GM11168 (cell line): Measurements from ENCODE around the gene SCNN1G.

Experiments used
- in situ Hi-C: fragments of 300-500 bp; cut with MboI; formaldehyde crosslinking; loops from one replicate; pipeline ENCODE4 v1.12.0; 2022; ENCODE audit warnings: low sequenced_read_pairs; ENCODE audit not compliant: unreplicated experiment

The SCNN1G gene

DNA sequence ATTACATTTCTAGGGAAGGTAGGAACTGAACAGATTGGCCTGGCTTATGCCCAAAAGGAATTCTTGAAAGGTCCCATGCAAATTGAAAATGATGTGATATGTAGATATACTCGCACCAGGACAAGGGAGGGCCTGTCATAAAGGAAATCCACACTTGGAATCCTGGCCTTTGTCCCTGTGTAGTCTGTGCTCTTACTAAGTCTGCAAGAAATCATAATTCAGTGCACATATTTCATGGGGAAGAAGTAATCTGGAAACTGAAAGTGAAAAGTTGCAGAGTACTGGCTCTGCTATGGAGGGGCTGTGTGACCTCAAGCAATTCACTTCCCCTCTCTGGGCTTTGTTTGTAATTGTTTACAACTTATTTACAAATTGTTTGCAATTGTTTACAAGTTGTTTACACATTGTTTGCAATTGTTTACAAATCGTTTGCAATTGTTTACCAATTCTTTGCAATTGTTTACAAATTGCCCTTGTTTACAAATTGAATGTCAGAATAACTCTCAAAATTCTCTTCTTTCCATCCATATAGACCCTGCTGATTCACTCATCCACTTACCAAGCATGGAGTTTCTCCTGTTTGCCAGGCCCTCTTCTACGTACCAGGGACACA, 12.9 kb downstream of the SCNN1G start:
- in situ Hi-C loops: no loop called here

DNA sequence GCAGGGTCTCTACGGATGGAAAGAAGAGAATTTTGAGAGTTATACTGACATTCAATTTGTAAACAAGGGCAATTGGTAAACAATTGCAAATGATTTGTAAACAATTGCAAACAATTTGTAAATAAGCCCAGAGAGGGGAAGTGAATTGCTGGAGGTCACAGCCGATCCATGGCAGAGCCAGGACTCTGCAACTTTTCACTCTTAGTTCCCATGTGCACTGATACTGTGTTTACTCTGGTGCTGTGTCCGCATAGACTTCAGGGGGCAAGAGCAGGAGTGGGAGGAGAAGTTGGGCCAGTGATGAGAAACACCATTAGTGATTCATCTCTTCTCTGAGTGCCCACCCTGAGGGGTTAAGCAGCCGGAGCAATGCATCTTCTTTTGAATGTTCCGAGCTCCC, 14.0 kb downstream of the SCNN1G start:
- in situ Hi-C loops: no loop called here

DNA sequence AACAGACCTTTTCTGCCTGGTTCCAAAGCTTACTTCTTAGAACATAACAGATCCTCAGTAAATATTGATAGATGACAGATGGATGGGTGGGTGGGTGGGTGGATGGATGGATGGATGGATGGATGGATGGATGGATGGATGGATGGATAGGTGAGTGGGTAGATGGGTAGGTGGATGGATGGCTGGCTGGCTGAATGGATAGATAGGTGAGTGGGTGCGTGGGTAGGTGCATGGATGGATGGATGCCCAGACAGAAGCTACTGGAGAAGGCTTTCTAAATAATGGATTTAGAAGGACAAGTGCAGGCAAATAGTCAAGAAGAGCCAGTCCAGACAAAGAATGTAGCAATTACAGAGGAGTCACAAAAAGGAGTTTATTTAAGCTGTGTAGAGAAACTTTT, 19.6 kb downstream of the SCNN1G start:
- in situ Hi-C loops: no loop called here

DNA sequence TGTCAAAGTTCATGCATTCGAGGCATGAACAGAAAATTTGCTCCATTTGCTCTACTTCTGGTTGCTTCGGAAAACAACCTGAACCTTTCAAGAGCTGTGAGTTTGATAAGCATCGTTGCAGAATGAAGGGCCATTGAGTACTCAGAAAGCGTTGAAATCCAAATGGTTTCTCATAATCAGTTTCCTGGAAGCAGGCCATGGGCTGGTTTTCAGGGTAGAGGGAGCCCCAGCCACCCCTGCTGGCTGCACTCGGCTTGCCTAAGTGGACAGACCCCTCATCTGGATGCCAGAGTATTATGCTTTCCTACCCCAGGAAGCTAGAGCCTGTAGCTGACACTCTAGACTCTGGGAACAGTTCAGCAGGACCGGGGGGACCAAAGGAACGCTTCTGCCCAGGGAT, 24.4 kb downstream of the SCNN1G start:
- in situ Hi-C loops: no loop called here

DNA sequence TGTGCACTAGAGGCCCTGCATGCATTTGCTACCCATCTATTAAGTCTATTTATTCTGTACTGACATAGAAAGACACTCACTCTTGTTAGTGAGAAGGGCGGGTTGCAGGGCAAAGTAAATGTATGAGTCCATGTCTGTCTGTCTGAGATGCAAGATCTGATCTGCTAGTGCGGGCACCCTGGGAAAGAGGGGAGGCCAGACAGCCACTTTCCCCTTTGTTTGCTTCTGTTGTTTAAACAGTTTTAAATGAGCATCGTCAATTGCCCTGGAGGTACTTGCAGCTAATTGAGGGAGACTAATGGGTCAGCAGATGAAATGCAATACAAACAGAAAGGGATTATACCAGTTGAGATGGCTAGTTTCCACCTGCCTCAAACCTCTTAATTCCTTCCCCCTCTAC, 24.9 kb downstream of the SCNN1G start:
- in situ Hi-C loops: no loop called here

DNA sequence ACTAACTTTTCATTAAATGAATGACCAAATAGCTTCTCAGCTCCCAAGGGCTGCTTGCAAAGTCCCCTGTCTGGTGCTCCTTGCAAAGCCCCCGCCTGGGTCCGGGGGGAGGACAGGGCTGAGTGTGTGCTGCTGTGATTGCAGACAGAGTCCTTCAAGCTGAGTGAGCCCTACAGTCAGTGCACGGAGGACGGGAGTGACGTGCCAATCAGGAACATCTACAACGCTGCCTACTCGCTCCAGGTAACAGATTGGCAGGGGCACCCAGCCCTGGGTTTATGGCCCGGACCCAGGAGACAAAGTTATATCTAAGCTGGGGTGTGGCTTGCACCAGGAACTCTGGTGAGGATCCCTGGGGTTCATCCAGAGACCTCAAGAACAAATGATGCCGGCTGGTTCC, 27.1 kb downstream of the SCNN1G start:
- in situ Hi-C loops: no loop called here

DNA sequence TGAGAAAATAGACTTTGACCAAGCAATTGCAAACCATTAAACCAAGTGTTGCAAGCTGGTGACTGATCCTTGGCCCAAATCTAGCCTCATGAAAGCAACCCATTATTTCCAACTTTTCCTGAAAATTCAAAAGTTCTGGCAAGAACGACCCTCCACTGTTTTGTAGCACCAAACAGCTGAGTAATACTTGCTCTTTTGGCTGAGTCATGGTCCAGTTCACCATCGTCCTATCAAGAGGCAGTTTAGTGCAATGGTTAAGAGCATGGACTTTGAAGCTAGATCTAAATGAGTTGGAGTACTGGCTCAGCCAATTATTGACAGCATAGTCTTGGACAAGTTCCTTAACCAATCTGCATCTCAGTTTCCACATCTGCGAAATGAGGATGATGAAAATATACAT, 31.3 kb downstream of the SCNN1G start:
- in situ Hi-C loops: no loop called here

DNA sequence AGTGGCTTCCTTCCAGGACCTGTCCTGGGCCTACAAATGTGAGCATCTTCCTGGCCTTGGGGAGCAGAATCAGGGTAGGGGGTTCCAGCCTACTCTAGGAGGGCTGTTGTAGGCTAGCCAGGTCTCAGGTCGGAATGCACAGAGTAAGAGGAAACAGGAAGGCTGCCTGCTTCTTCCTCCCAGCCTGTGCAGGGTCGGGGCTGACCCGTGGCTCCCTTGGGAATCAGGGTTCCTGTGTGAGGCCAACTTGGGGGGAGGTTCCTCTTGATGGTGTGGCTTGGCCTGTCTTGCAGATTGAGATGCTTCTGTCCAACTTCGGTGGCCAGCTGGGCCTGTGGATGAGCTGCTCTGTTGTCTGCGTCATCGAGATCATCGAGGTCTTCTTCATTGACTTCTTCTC, 32.3 kb downstream of the SCNN1G start:
- in situ Hi-C loops: no loop called here

- in situ Hi-C loops: no loop called here
These were observed 32.9 kb downstream of the SCNN1G start for GRCh38 chr16:23215435-23215834.

- in situ Hi-C loops: no loop called here
These were observed 34.2 kb downstream of the SCNN1G start for GRCh38 chr16:23216658-23217246.

GRCh38 chr16:23217646-23218045, 35.1 kb downstream of the SCNN1G start:
- in situ Hi-C loops: no loop called here

GRCh38 chr16:23222929-23223328, 40.4 kb downstream of the SCNN1G start:
- in situ Hi-C loops: no loop called here

DNA sequence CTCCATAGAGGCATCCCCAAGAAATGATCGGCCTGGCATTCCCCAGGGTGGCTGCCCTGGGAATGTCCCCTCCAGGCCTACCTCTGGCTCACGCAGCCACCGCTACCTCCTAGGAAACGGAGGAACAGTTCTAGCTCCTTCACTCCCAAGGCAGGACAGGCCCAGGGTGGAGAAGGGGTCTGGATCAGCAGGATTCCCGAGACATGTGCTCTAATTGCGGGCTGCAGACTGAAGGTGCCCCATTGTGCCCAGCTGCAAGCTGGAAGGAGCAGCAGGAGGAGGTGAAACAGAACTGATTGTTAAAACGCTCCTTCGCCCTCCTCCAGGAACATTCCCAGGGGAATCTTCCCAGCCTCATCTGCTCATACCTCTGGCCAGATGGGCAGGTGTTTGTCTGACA, 40.8 kb downstream of the SCNN1G start:
- in situ Hi-C loops: no loop called here

DNA sequence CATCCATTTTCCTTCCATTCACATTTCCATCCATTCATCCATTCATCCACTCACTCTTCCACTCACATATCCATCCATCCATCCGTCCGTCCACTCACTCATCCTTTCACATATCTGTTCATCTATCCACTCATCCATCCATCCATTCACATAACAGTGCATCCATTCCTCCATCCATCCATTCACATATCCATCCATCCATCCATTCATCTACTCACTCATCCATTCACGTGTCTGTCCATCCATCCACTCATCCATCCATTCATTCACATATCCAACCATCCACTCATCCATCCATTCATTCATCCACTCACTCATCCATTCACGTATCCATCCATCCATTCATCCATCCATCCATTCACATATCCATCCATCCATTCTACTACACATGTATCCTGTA, 42.6 kb downstream of the SCNN1G start:
- in situ Hi-C loops: no loop called here

DNA sequence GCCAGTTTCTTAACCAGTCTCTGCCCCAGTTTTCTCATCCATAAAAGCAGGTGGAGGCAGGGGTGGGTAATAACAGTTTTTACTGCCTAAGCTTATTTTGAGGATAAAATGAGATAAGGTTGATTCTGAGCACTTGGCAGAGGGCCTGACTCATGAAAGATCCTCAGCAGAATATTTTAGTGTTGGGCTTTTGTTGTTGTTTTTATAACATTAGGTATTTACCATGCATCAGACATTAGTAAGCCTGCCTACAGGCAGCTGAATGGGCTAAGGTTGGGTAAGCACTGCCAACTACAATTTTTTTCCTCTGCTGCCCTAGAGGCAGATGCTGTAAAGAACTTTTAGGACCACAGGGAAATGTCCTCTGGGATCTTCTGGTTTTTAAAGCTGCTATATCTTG, 43.1 kb downstream of the SCNN1G start:
- in situ Hi-C loops: no loop called here

GRCh38 chr16:23227529-23227928, 45.0 kb downstream of the SCNN1G start:
- in situ Hi-C loops: no loop called here

DNA sequence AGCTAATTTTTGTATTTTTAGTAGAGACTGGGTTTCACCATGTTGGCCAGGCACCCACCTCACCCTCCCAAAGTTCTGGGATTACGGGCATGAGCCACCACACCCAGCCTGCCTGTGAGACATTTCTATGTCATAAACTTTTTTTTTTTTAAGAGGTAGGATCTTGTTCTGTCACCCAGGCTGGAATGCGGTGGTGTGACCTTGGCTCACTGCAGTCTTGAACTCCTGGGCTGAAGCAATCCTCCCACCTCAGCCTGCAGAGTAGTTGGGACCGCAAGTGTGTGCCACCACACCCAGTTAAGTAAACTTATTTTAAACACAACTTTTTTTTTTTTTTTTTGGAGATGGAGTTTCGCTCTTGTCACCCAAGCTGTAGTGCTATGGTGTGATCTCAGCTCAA, 47.2 kb downstream of the SCNN1G start:
- in situ Hi-C loops: no loop called here

DNA sequence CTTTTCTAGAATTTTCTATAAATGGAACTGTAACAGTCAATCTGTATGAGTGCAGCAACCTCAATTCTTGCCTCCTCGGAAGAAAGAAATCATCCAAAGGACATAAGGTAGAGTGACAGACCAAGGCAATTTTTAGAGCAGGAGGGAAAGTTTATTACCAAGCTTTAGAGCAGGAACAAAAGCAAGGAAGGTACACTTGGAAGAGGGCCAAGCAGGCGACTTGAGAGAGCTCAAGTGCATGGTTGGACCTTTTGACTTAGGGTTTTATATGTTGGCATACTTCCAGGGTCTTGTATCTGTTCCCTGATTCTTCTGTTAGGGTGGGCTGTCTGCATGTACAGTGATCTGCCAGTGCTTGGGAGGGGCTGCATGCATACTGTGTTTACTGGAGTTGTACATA, 50.3 kb downstream of the SCNN1G start:
- in situ Hi-C loops: no loop called here

- in situ Hi-C loops: no loop called here
These were observed 52.6 kb downstream of the SCNN1G start for GRCh38 chr16:23235176-23235575.

- in situ Hi-C loops: no loop called here
These were observed 54.4 kb downstream of the SCNN1G start for GRCh38 chr16:23236983-23237382.

GRCh38 chr16:23240994-23241393, 58.4 kb downstream of the SCNN1G start:
- in situ Hi-C loops: no loop called here

DNA sequence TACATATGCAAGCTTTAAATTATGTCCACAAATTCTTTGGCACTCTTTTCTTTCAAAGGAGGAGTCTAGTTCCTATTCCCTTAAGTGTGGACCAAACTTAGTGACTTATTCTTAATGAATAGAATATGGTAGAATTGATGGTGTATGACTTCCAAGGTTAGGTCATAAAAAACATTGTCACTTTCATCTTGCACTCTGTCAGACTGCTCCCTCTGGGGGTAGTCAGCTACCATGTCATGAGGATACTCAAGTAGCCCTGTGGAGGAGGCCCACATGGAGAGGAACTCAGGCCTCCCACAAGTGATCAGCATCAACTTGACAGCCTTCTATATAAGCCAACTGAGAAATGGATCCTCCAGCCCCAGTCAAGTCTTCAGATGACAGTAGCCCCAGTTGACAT, 61.6 kb downstream of the SCNN1G start:
- in situ Hi-C loops: no loop called here

- in situ Hi-C loops: no loop called here
These were observed 62.7 kb downstream of the SCNN1G start for GRCh38 chr16:23245268-23245667.
